WTC11 (cell line): Measurements from ENCODE around the gene MVD. TPM values are rescaled to one million over a fixed set of nuclear protein-coding genes. Genes with fewer than 3 reads are reported as not detected.
A peak's percentile ranks its signal among the peaks of the same experiment; 100 is the strongest.

ENCODE experiments used
- ATAC-seq: fragments of 200-7000 bp; cut with Tn5 transposase; 2 replicates; pipeline ENCODE4 v1.10.0; 2021; ENCODE audit warnings: mild to moderate bottlenecking, moderate library complexity
- CTCF ChIA-PET: fragments of 300-600 bp; sonication (Branson Sonifier 250); formaldehyde crosslinking; loops from one replicate; lab custom pipeline; 2021; ENCODE audit warnings: antibody characterized with exemption; lab: Charles Lee
- POLR2A ChIA-PET: fragments of 350-600 bp; sonication (Branson Sonifier 250); formaldehyde crosslinking; loops from one replicate; lab custom pipeline; 2021; ENCODE audit warnings: antibody characterized with exemption; lab: Charles Lee
- DNase-seq: peaks from one replicate; pipeline ENCODE4 v3.0.0; 2021; ENCODE audit warnings: low spot score
- H3K27ac Mint-ChIP-seq: 2 replicates; pipeline ENCODE4 v1.8.0; 2021; ENCODE audit warnings: mixed read lengths
- H3K27me3 Mint-ChIP-seq: 2 replicates; pipeline ENCODE4 v1.8.0; 2021; ENCODE audit warnings: low read depth, mild to moderate bottlenecking, moderate library complexity, mixed read lengths
- H3K36me3 Mint-ChIP-seq: 2 replicates; pipeline ENCODE4 v1.8.0; 2021; ENCODE audit warnings: mixed read lengths
- H3K4me1 Mint-ChIP-seq: 2 replicates; pipeline ENCODE4 v1.8.0; 2022; ENCODE audit warnings: mixed read lengths
- H3K4me3 Mint-ChIP-seq: 2 replicates; pipeline ENCODE4 v1.8.0; 2021; ENCODE audit warnings: mild to moderate bottlenecking, moderate library complexity, mixed read lengths
- H3K9me3 Mint-ChIP-seq: 2 replicates; pipeline ENCODE4 v1.8.0; 2021; ENCODE audit warnings: mixed read lengths
- ATF6 ChIP-seq: sonication (generic); formaldehyde crosslinking; IDR thresholded peaks from 2 replicates; pipeline ENCODE4 v1.8.1; 2023; ENCODE audit warnings: mild to moderate bottlenecking, missing genetic modification reagents
- CBFB ChIP-seq: sonication (generic); formaldehyde crosslinking; IDR thresholded peaks from 2 replicates; pipeline ENCODE4 v1.8.1; 2022; ENCODE audit warnings: mild to moderate bottlenecking, low read depth, missing genetic modification reagents
- CREB1 ChIP-seq: sonication (generic); formaldehyde crosslinking; IDR thresholded peaks from 2 replicates; pipeline ENCODE4 v1.8.0; 2023; ENCODE audit warnings: mild to moderate bottlenecking, missing genetic modification reagents
- ELF4 ChIP-seq: sonication (generic); formaldehyde crosslinking; IDR thresholded peaks from 2 replicates; pipeline ENCODE4 v1.8.1; 2022; ENCODE audit warnings: low read depth, mild to moderate bottlenecking, moderate library complexity, missing genetic modification reagents
- ERG ChIP-seq: fragments of 250-450 bp; sonication (Bioruptor Pico); IDR thresholded peaks from 2 replicates; pipeline ENCODE4 v1.8.0; 2021; ENCODE audit warnings: mild to moderate bottlenecking
- FOXJ3 ChIP-seq: sonication (generic); formaldehyde crosslinking; IDR thresholded peaks from 2 replicates; pipeline ENCODE4 v1.9.0; 2021; ENCODE audit warnings: missing genetic modification reagents, mild to moderate bottlenecking, borderline replicate concordance
- FOXK1 ChIP-seq: sonication (generic); formaldehyde crosslinking; IDR thresholded peaks from 2 replicates; pipeline ENCODE4 v1.8.0; 2022; ENCODE audit warnings: mild to moderate bottlenecking, moderate library complexity, missing genetic modification reagents
- FOXP1 ChIP-seq: sonication (generic); formaldehyde crosslinking; IDR thresholded peaks from 2 replicates; pipeline ENCODE4 v1.8.0; 2022; ENCODE audit warnings: missing genetic modification reagents, mild to moderate bottlenecking, moderate library complexity, borderline replicate concordance
- GABPB1 ChIP-seq: sonication (generic); formaldehyde crosslinking; IDR thresholded peaks from 2 replicates; pipeline ENCODE4 v1.8.1; 2023; ENCODE audit warnings: mild to moderate bottlenecking, missing genetic modification reagents
- IRF2 ChIP-seq: sonication (generic); formaldehyde crosslinking; IDR thresholded peaks from 2 replicates; pipeline ENCODE4 v1.8.0; 2022; ENCODE audit warnings: low read depth, missing genetic modification reagents, borderline replicate concordance
- OVOL2 ChIP-seq: fragments of 250-450 bp; sonication (Bioruptor Pico); IDR thresholded peaks from 2 replicates; pipeline ENCODE4 v1.9.0; 2021; ENCODE audit warnings: mild to moderate bottlenecking, borderline replicate concordance
- PRRX2 ChIP-seq: fragments of 250-450 bp; sonication (Bioruptor Pico); IDR thresholded peaks from 2 replicates; pipeline ENCODE4 v1.8.0; 2021; ENCODE audit warnings: mild to moderate bottlenecking
- RELA ChIP-seq: sonication (generic); formaldehyde crosslinking; IDR thresholded peaks from 2 replicates; pipeline ENCODE4 v1.8.1; 2022; ENCODE audit warnings: missing genetic modification reagents, mild to moderate bottlenecking, borderline replicate concordance
- USF1 ChIP-seq: sonication (generic); formaldehyde crosslinking; IDR thresholded peaks from 2 replicates; pipeline ENCODE4 v1.8.0; 2022; ENCODE audit warnings: mild to moderate bottlenecking, missing genetic modification reagents
- ZMAT4 ChIP-seq: fragments of 250-450 bp; sonication (Bioruptor Pico); IDR thresholded peaks from 2 replicates; pipeline ENCODE4 v1.9.0; 2021; ENCODE audit warnings: mild to moderate bottlenecking
- ZNF121 ChIP-seq: sonication (generic); formaldehyde crosslinking; IDR thresholded peaks from 2 replicates; pipeline ENCODE4 v1.8.0; 2023; ENCODE audit warnings: missing genetic modification reagents
- ZNF232 ChIP-seq: sonication (generic); formaldehyde crosslinking; IDR thresholded peaks from 2 replicates; pipeline ENCODE4 v1.8.0; 2022; ENCODE audit warnings: mild to moderate bottlenecking, missing genetic modification reagents
- ZNF263 ChIP-seq: sonication (generic); formaldehyde crosslinking; IDR thresholded peaks from 2 replicates; pipeline ENCODE4 v1.8.1; 2022; ENCODE audit warnings: low read depth, mild to moderate bottlenecking, moderate library complexity, missing genetic modification reagents
- ZNF396 ChIP-seq: fragments of 250-450 bp; sonication (Bioruptor Pico); IDR thresholded peaks from 2 replicates; pipeline ENCODE4 v1.8.0; 2021; ENCODE audit warnings: mild to moderate bottlenecking, moderate library complexity, borderline replicate concordance
- ZNF532 ChIP-seq: fragments of 250-450 bp; sonication (Bioruptor Pico); IDR thresholded peaks from 2 replicates; pipeline ENCODE4 v1.9.0; 2021; ENCODE audit warnings: mild to moderate bottlenecking, borderline replicate concordance
- ZSCAN18 ChIP-seq: fragments of 250-450 bp; sonication (Bioruptor Pico); IDR thresholded peaks from 2 replicates; pipeline ENCODE4 v2.1.2; 2022; ENCODE audit warnings: mild to moderate bottlenecking, moderate library complexity
- total RNA-seq: library from RNA; stranded (reverse); gene quantifications from 3 replicates; pipeline ENCODE4 v1.2.3, GENCODE V29; 2021

MVD gene
- total RNA-seq, 1 experiment from 2014 or later: 113 TPM

- no peak for TF ChIP-seq RELA (CRISPR knock-in tag)
- 0 out of 2 replicates have a peak, but pooled peaks have one; percentile 18 for TF ChIP-seq ZNF263
- no peak for TF ChIP-seq ELF4 (CRISPR knock-in tag)
- no peak for TF ChIP-seq PRRX2
- TF ChIP-seq ZNF396 (CRISPR knock-in tag): no peak
- no peak for TF ChIP-seq ZNF232 (CRISPR knock-in tag)
- TF ChIP-seq FOXJ3 (CRISPR knock-in tag): no peak
- TF ChIP-seq CBFB (CRISPR knock-in tag): no peak
- TF ChIP-seq GABPB1 (CRISPR knock-in tag): 0 out of 2 replicates have a peak, but pooled peaks have one; percentile 23
- no peak for TF ChIP-seq CREB1 (CRISPR knock-in tag)
- no peak for TF ChIP-seq FOXK1 (CRISPR knock-in tag)
- no peak for TF ChIP-seq ZSCAN18 (CRISPR knock-in tag)
- TF ChIP-seq OVOL2 (CRISPR knock-in tag): no peak
- TF ChIP-seq USF1 (CRISPR knock-in tag): no peak
- no peak for TF ChIP-seq IRF2
- H3K9me3 Mint-ChIP-seq: no peaks in the 10 kb centered on the region
- ChIA-PET POLR2A (interaction anchor here (0.6 to 0.9 kb wide), 2 partner anchors 10 to 11 kb away, joined by 3 to 6 read pairs; partner anchors contain the start of gene IL17C), CTCF (interaction anchor here (0.7 to 1.8 kb wide), 5 partner anchors 10 to 129 kb away, joined by 4 to 5 read pairs (median 5); no protein-coding TSS in a partner anchor)
- no peaks in the 10 kb centered on the region for H3K27me3 Mint-ChIP-seq
- ATAC-seq (no peak), DNase-seq (no peak)
- H3K36me3 Mint-ChIP-seq: peaks cover 3% of the 10 kb centered on the region
- H3K4me3 Mint-ChIP-seq: peak overlapping the region; percentile 82
- peaks cover 10% of the 10 kb centered on the region for H3K4me1 Mint-ChIP-seq
- H3K27ac Mint-ChIP-seq: peak overlapping the region; percentile 73; the same call in 1 of the 2 replicates
Observed at GRCh38 chr16:88649195-88649923, 13.5 kb downstream of the MVD start.

- Mint-ChIP-seq H3K36me3 (peaks cover 3% of the 10 kb centered on the region), H3K27ac (no peak overlapping the region), H3K9me3 (no peaks in the 10 kb centered on the region), H3K4me1 (peaks cover 10% of the 10 kb centered on the region), H3K27me3 (no peaks in the 10 kb centered on the region), H3K4me3 (no peak overlapping the region)
- ATAC-seq (no peak), DNase-seq (peak; percentile 10)
- TF ChIP-seq ATF6 (no peak), FOXP1 (CRISPR knock-in tag) (peak; percentile 39; the same call in 1 of the 2 replicates), ZNF532 (CRISPR knock-in tag) (no peak), CBFB (CRISPR knock-in tag) (no peak), ERG (CRISPR knock-in tag) (no peak), ZMAT4 (CRISPR knock-in tag) (no peak), ZNF121 (CRISPR knock-in tag) (peak; percentile 79)
- ChIA-PET CTCF (interaction anchor here (0.7 to 1.9 kb wide), 3 partner anchors 9 to 90 kb away, joined by 3 to 4 read pairs (median 3); partner anchors contain the start of genes IL17C and ZC3H18), POLR2A (no interaction called here)
Observed at GRCh38 chr16:88647178-88648070, 15.5 kb downstream of the MVD start.
